ENCODE measurements around the gene CHMP6. TPM values are rescaled to one million over a fixed set of nuclear protein-coding genes. Genes with fewer than 3 reads are reported as not detected.

CHMP6 gene
- total and polyA plus RNA-seq, 4 donors, result 9.6 to 24.0 (median 16.7) TPM

- TF ChIP-seq GABPA (IDR thresholded peaks at IDR 0.05 in 1 of 2, conservative IDR thresholded peaks at IDR 0.05 in 1 of 2) (no peak), EGR1 (IDR thresholded peaks at IDR 0.05; ENCODE audit: low read depth in 2 of 2) (no peak), FOXA2 (IDR thresholded peaks at IDR 0.05) (no peak), RAD21 (IDR thresholded peaks at IDR 0.05) (no peak)
- H3K36me3 ChIP-seq (ENCODE audit: control insufficient read depth in 4 of 4, insufficient read depth in 3 of 4, low read depth in 1 of 4, low read length in 3 of 4), result no peaks in the 10 kb centered on the region
- WGBS, result 87% methylated on average over 13 of the region's 13 CpGs
- no peaks in the 10 kb centered on the region for H3K9me3 ChIP-seq (ENCODE audit: control insufficient read depth in 4 of 4, low read length in 3 of 4)
- H3K4me3 ChIP-seq (ENCODE audit: low read depth in 1 of 3, low read length in 3 of 3), result no peak overlapping the region
- no peak overlapping the region for H3K27ac ChIP-seq (ENCODE audit: low read depth in 1 of 2, low read length in 2 of 2)
- H3K27me3 ChIP-seq (ENCODE audit: control insufficient read depth in 4 of 4, insufficient read depth in 4 of 4, low read length in 3 of 4), result no peaks in the 10 kb centered on the region
- no peak for DNase-seq (ENCODE audit: low spot score)
- H3K9ac ChIP-seq (ENCODE audit: low read depth in 1 of 2, low read length in 2 of 2), result no peak overlapping the region
- H3K4me1 ChIP-seq (ENCODE audit: control insufficient read depth in 4 of 4, insufficient read depth in 4 of 4, low read length in 3 of 4), result peaks cover 0 to 6% (median 4%) of the 10 kb centered on the region in 4 donors
Measured at GRCh38 chr17:81012574-81013447, 21.2 kb downstream of the CHMP6 start.

- Histone ChIP-seq H3K9ac (ENCODE audit: low read depth in 1 of 2, low read length in 2 of 2) (no peak overlapping the region), H3K9me3 (ENCODE audit: control insufficient read depth in 4 of 4, low read length in 3 of 4) (no peaks in the 10 kb centered on the region), H3K27me3 (ENCODE audit: control insufficient read depth in 4 of 4, insufficient read depth in 4 of 4, low read length in 3 of 4) (no peaks in the 10 kb centered on the region), H3K4me3 (ENCODE audit: low read depth in 1 of 3, low read length in 3 of 3) (no peak overlapping the region), H3K36me3 (ENCODE audit: control insufficient read depth in 4 of 4, insufficient read depth in 3 of 4, low read depth in 1 of 4, low read length in 3 of 4) (no peaks in the 10 kb centered on the region), H3K4me1 (ENCODE audit: control insufficient read depth in 4 of 4, insufficient read depth in 4 of 4, low read length in 3 of 4) (peaks cover 0 to 6% (median 4%) of the 10 kb centered on the region in 4 donors), H3K27ac (ENCODE audit: low read depth in 1 of 2, low read length in 2 of 2) (no peak overlapping the region)
- TF ChIP-seq TAF1 (conservative IDR thresholded peaks at IDR 0.05) (no peak), NR2F2 (IDR thresholded peaks at IDR 0.05) (no peak), GABPA (IDR thresholded peaks at IDR 0.05 in 1 of 2, conservative IDR thresholded peaks at IDR 0.05 in 1 of 2) (no peak), YY1 (IDR thresholded peaks at IDR 0.05) (no peak), MAX (IDR thresholded peaks at IDR 0.05) (no peak), FOXA2 (IDR thresholded peaks at IDR 0.05) (no peak), FOXA1 (IDR thresholded peaks at IDR 0.05) (no peak), RXRA (IDR thresholded peaks at IDR 0.05) (no peak), CTCF (IDR thresholded peaks at IDR 0.05; ENCODE audit: low read depth, low read length, missing input control) (no peak), SP1 (IDR thresholded peaks at IDR 0.05) (no peak), EGR1 (IDR thresholded peaks at IDR 0.05; ENCODE audit: low read depth in 2 of 2) (no peak), HNF4G (IDR thresholded peaks at IDR 0.05) (no peak), ATF3 (IDR thresholded peaks at IDR 0.05) (no peak)
- 73% methylated on average over 6 of the region's 6 CpGs for WGBS
- DNase-seq (ENCODE audit: low spot score), result no peak
Measured at GRCh38 chr17:81013642-81014041, 22.0 kb downstream of the CHMP6 start.

- Histone ChIP-seq H3K4me3 (ENCODE audit: low read depth in 1 of 3, low read length in 3 of 3) (no peak overlapping the region), H3K36me3 (ENCODE audit: control insufficient read depth in 4 of 4, insufficient read depth in 3 of 4, low read depth in 1 of 4, low read length in 3 of 4) (no peaks in the 10 kb centered on the region), H3K9me3 (ENCODE audit: control insufficient read depth in 4 of 4, low read length in 3 of 4) (no peaks in the 10 kb centered on the region), H3K9ac (ENCODE audit: low read depth in 1 of 2, low read length in 2 of 2) (no peak overlapping the region), H3K27me3 (ENCODE audit: control insufficient read depth in 4 of 4, insufficient read depth in 4 of 4, low read length in 3 of 4) (no peaks in the 10 kb centered on the region), H3K4me1 (ENCODE audit: control insufficient read depth in 4 of 4, insufficient read depth in 4 of 4, low read length in 3 of 4) (peaks cover 0 to 6% (median 4%) of the 10 kb centered on the region in 4 donors), H3K27ac (ENCODE audit: low read depth in 1 of 2, low read length in 2 of 2) (no peak overlapping the region)
- no peak for DNase-seq (ENCODE audit: low spot score)
- TF ChIP-seq NR2F2 (IDR thresholded peaks at IDR 0.05), result no peak
- 93% methylated on average over 1 of the region's 1 CpG for WGBS
Measured at GRCh38 chr17:81015136-81015535, 23.5 kb downstream of the CHMP6 start.

All from liver (tissue), 9 donors.